DND-41 (cell line): ENCODE measurements around the gene RAMP3.

Source experiments
- ATAC-seq: fragments of 200-7000 bp; cut with Tn5 transposase; 3 replicates; pipeline ENCODE4 v1.9.1; 2021; ENCODE audit warnings: low read depth; ENCODE audit not compliant: insufficient read depth
- DNase-seq: peaks from one replicate; pipeline ENCODE4 v3.0.0-alpha.2; 2020
- H2AFZ ChIP-seq: 2 replicates; pipeline ENCODE4 v1.6.0; 2012; ENCODE audit warnings: low read depth, low read length
- H3K27ac ChIP-seq: 2 replicates; pipeline ENCODE4 v1.5.1; 2012; ENCODE audit warnings: low read length, inconsistent platforms
- H3K27me3 ChIP-seq: fragments of 200-600 bp; sonication (generic); 2 replicates; pipeline ENCODE4 v1.6.0; 2012; ENCODE audit warnings: low read length, mild to moderate bottlenecking, inconsistent platforms; ENCODE audit not compliant: insufficient read depth, poor library complexity
- H3K36me3 ChIP-seq: 2 replicates; pipeline ENCODE4 v1.5.1; 2012; ENCODE audit warnings: low read length, inconsistent platforms; ENCODE audit not compliant: insufficient read depth
- H3K4me1 ChIP-seq: 2 replicates; pipeline ENCODE4 v1.5.1; 2012; ENCODE audit warnings: mild to moderate bottlenecking, low read length; ENCODE audit not compliant: insufficient read depth
- H3K4me2 ChIP-seq: 2 replicates; pipeline ENCODE4 v1.6.0; 2012; ENCODE audit warnings: mild to moderate bottlenecking, moderate library complexity, low read length, inconsistent platforms; ENCODE audit not compliant: insufficient read depth
- H3K4me3 ChIP-seq, 2 experiments: fragments of 200-600 bp in 1 of 2; shearing (Covaris generic) in 1 of 2; 2 replicates each; pipeline ENCODE4 v1.5.1; 2012 to 2016; ENCODE audit warnings: inconsistent platforms in 2 of 2, low read length in 2 of 2, mild to moderate bottlenecking in 2 of 2, low read depth in 1 of 2, moderate library complexity in 1 of 2
- H3K79me2 ChIP-seq: 2 replicates; pipeline ENCODE4 v1.6.0; 2012; ENCODE audit warnings: low read length, inconsistent platforms; ENCODE audit not compliant: insufficient read depth
- H3K9ac ChIP-seq: 2 replicates; pipeline ENCODE4 v1.6.0; 2012; ENCODE audit warnings: low read depth, mild to moderate bottlenecking, inconsistent platforms, low read length, moderate library complexity
- H3K9me3 ChIP-seq: 2 replicates; pipeline ENCODE4 v1.5.1; 2012; ENCODE audit warnings: low read length, moderate library complexity, mild to moderate bottlenecking, inconsistent platforms; ENCODE audit not compliant: insufficient read depth, severe bottlenecking
- H4K20me1 ChIP-seq: 2 replicates; pipeline ENCODE4 v1.6.0; 2012; ENCODE audit warnings: low read length; ENCODE audit not compliant: insufficient read depth
- CTCF ChIP-seq: IDR thresholded peaks from 2 replicates; pipeline ENCODE4 v1.5.1; 2012; ENCODE audit warnings: borderline replicate concordance, low read length, moderate library complexity, mild to moderate bottlenecking; ENCODE audit not compliant: poor library complexity, severe bottlenecking; ENCODE audit errors: extremely low read depth
- EZH2 ChIP-seq: IDR thresholded peaks from 3 replicates; pipeline ENCODE4 v1.6.1; 2012; ENCODE audit warnings: borderline replicate concordance, low read depth, mild to moderate bottlenecking, moderate library complexity, low read length, inconsistent platforms; ENCODE audit not compliant: severe bottlenecking

The RAMP3 gene

GRCh38 chr7:45187946-45188411 lies 30.4 kb downstream of the RAMP3 start:
- Histone ChIP-seq H4K20me1 (no peaks in the 10 kb centered on the region), H3K9ac (no peak overlapping the region), H3K4me1 (no peaks in the 10 kb centered on the region), H3K27me3 (peaks cover 19% of the 10 kb centered on the region), H2AFZ (no peak overlapping the region), H3K79me2 (no peaks in the 10 kb centered on the region), H3K4me2 (no peak overlapping the region), H3K36me3 (no peaks in the 10 kb centered on the region), H3K4me3 (no peak overlapping the region), H3K27ac (no peak overlapping the region), H3K9me3 (no peaks in the 10 kb centered on the region)
- TF ChIP-seq EZH2 (no peak), CTCF (no peak)
- DNase-seq = no peak
- ATAC-seq = no peak

GRCh38 chr7:45188736-45189135 lies 31.1 kb downstream of the RAMP3 start:
- Histone ChIP-seq H3K4me1 (no peaks in the 10 kb centered on the region), H3K4me2 (no peak overlapping the region), H2AFZ (no peak overlapping the region), H3K4me3 (no peak overlapping the region), H3K27ac (no peak overlapping the region), H3K79me2 (no peaks in the 10 kb centered on the region), H3K27me3 (peaks cover 19% of the 10 kb centered on the region), H3K9me3 (no peaks in the 10 kb centered on the region), H4K20me1 (no peaks in the 10 kb centered on the region), H3K9ac (no peak overlapping the region), H3K36me3 (no peaks in the 10 kb centered on the region)
- ATAC-seq = no peak
- TF ChIP-seq CTCF (no peak), EZH2 (no peak)
- DNase-seq = no peak

- TF ChIP-seq EZH2 (no peak), CTCF (no peak)
- H3K27ac ChIP-seq = no peak overlapping the region
- H3K4me2 ChIP-seq = no peak overlapping the region
- H2AFZ ChIP-seq = no peak overlapping the region
- H3K9me3 ChIP-seq = no peaks in the 10 kb centered on the region
- peaks cover 19% of the 10 kb centered on the region for H3K27me3 ChIP-seq
- ATAC-seq = no peak
- no peak for DNase-seq
- H4K20me1 ChIP-seq = no peaks in the 10 kb centered on the region
- H3K36me3 ChIP-seq = no peaks in the 10 kb centered on the region
- no peaks in the 10 kb centered on the region for H3K4me1 ChIP-seq
- H3K4me3 ChIP-seq = no peak overlapping the region
- H3K9ac ChIP-seq = no peak overlapping the region
- no peaks in the 10 kb centered on the region for H3K79me2 ChIP-seq
These were observed 31.8 kb downstream of the RAMP3 start for GRCh38 chr7:45189151-45189970.
